T-helper 9 cell (primary cell): ENCODE results near the gene DLG2.

Experiments used
- DNase-seq: peaks from one replicate; pipeline ENCODE4 v3.0.0-alpha.2; 2020

Gene DLG2

GRCh38 chr11:83655976-83656375 is 1971.2 kb downstream of the DLG2 start:
- no peak for DNase-seq

- DNase-seq: no peak
Observed at GRCh38 chr11:83649528-83649855, 1977.7 kb downstream of the DLG2 start.

- DNase-seq: no peak
Observed at GRCh38 chr11:83648610-83649527, 1978.3 kb downstream of the DLG2 start.

GRCh38 chr11:83645561-83645960 is 1981.6 kb downstream of the DLG2 start:
- no peak for DNase-seq

- no peak for DNase-seq
Observed at GRCh38 chr11:83643115-83643514, 1984.0 kb downstream of the DLG2 start.

GRCh38 chr11:83642500-83642899 is 1984.6 kb downstream of the DLG2 start:
- no peak for DNase-seq

- no peak for DNase-seq
Observed at GRCh38 chr11:83641511-83641910, 1985.6 kb downstream of the DLG2 start.

GRCh38 chr11:83639995-83640758 is 1987.0 kb downstream of the DLG2 start:
- no peak for DNase-seq

- no peak for DNase-seq
Observed at GRCh38 chr11:83635166-83635565, 1992.0 kb downstream of the DLG2 start.

- no peak for DNase-seq
Observed at GRCh38 chr11:83630211-83630610, 1996.9 kb downstream of the DLG2 start.

- no peak for DNase-seq
Observed at GRCh38 chr11:83629775-83630174, 1997.4 kb downstream of the DLG2 start.

GRCh38 chr11:83628622-83629355 is 1998.4 kb downstream of the DLG2 start:
- no peak for DNase-seq

- no peak for DNase-seq
Observed at GRCh38 chr11:83625336-83625735, 2001.8 kb downstream of the DLG2 start.

- DNase-seq: no peak
Observed at GRCh38 chr11:83617671-83618070, 2009.5 kb downstream of the DLG2 start.

- no peak for DNase-seq
Observed at GRCh38 chr11:83613767-83614121, 2013.4 kb downstream of the DLG2 start.

- DNase-seq: no peak
Observed at GRCh38 chr11:83612891-83613766, 2014.0 kb downstream of the DLG2 start.

GRCh38 chr11:83611600-83611999 is 2015.5 kb downstream of the DLG2 start:
- no peak for DNase-seq

GRCh38 chr11:83611031-83611430 is 2016.1 kb downstream of the DLG2 start:
- no peak for DNase-seq

GRCh38 chr11:83609191-83609590 is 2018.0 kb downstream of the DLG2 start:
- DNase-seq: no peak

- no peak for DNase-seq
Observed at GRCh38 chr11:83608571-83608970, 2018.6 kb downstream of the DLG2 start.

GRCh38 chr11:83601914-83602527 is 2025.1 kb downstream of the DLG2 start:
- DNase-seq: no peak
